Left hindlimb (tissue), 1 donor: ENCODE results near the gene DCLRE1A.
A peak's percentile ranks its signal among the peaks of the same experiment; 100 is the strongest.

Source experiments
- DNase-seq: peaks from one replicate; pipeline ENCODE4 v3.0.0-alpha.2; 2018

Gene DCLRE1A

DNA sequence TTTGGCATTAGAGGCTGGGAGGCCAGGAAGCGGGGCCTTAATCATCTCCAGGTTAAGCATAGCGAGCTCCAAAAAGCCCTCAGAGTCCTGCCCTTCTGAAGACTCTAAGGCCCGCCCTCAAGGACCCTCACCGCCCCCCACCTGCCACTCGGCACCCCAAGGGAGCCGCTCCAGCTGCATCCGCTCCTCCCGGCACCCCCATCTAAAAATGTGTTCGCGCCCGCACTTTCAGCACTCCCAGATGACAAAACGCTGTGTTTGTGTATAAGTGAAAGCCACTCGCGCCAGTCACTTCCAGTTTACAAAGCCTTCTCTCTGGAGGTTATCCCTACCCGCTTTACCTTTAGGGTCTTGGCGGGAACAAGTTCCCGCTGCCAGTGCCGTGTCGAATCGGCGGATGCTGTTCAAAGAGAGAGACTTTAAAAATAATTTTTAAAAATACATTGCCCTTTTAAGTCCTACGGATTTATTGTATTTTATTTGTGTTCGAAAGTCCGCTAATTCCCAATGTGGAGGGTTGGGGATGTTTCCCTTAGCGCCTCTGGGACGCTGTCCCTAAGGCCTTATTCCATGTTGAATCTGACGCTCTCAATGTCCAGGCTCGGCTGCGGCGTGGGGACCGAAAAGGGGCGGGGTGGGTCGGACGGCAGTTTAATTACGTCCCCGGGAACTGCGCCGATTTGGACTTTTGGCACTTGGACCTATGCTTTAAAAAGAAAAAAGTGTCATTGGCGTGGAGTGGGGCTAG is at the start of gene DCLRE1A, which contains the start of gene NHLRC2:
TSS of gene DCLRE1A (minus strand) at position 70 of the 748 bp plus-strand sequence. CDS start 900 bp downstream, outside the sequence.
TSS of gene NHLRC2 (plus strand) at position 649 of the 748 bp plus-strand sequence. CDS start 212 bp downstream, outside the sequence.
- DNase-seq: peak; percentile 86

DNA sequence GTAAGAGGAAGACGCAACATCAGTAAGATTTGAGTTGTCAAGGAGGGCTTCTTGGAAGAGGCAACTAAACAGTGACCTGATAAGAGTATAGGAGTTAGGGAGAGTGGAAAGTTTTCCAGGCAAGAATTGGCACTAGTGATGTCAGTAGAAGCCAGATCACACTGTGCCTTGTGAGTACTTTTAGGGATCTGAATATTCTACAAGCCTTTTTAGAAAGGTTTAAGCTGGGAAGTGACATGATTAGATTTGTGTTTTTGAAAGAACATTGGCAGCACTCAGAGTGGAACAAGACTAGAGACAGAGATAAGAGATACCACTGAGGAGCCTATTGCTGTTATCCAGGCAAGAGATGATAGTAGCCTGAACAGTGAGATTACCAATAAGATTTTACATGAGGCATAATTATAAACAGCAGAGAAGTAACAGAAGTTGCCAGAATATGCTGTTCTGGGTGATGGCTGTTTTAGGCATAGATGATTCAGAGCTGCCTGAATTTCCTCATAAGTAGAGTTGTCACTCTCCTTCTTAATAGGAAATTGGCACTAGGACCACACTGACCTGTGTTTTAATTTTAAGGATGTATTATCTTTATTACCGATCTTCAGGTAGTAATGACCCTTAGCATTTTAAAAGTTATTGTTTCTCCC is 46.2 kb upstream of the DCLRE1A start:
- DNase-seq: no peak

DNA sequence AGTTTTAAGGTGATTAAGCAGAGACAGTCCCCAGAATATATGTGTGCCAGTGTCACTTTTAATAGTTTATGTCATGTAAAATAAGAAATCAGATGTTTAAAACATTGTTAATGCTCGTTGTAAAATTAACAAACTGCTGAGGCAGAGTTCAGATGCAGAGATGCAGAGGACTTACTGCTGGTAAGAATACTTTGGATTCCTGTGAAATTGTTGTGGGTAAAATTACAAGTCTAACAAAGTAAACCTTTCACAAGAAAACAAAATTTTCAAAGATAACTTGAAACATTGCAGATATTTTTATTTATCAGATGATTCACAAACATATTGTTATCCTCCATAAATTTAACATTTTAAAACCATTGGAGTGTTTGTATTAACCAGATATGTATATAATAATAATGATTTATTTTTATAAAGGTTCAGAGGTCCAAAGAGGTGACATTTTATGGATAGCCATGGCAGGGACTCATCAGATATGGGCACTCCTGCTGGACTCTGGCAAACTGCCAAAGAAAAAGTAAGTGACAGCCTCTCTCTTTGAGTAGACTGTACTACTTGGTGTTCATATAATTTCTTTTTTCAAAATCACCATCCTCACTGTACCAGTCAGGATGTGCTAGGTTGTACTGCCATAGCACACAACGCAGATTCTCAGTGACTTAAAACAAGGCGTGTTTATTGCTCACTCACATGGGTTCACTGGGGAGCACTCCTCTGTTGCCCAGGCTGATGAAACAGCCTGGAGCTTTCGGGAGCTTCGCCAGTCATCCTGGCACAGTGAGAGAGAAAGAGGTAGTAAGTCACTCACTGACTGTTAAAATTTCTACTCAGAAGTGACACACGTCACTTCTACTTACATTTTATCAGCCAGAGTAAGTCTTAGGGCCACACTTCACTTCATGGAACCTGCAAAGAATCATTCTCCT is 44.1 kb upstream of the DCLRE1A start:
- no peak for DNase-seq

DNA sequence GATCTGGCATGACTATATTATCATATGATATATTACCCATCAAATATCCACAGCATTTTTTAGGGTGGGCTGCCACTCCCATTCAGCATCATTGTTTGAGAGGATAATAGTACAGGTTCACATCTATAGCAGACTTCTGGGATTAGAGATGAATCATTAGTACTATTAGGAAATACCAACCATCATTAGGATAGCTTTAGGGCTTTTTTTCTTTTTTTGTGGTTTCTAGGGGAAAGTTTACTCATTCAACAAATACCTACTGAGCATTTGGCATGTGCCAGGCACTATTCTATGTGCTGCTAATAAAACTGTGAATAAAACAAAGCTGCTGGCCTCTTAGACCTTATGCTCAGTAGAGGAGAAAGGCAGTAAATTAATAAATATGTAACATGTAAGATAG is 41.1 kb upstream of the DCLRE1A start:
- DNase-seq: no peak

DNA sequence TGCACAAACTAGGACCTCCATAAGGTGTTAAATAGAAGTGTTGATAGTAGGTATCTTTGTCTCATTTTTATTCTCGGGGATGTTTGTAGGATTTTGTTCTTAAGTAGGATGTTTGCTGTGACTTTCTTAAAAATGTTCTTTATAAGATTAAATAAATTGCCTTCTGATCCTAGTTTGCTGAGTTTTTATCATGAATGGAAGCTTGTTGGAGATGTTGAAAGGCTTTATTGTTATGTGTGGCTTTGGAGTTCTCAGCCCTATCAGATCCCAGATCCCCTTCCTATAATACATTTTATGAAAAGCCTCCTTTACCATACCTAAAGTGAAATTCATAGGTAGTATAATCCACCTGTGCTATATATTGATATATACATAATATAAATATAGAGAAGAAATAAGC is 40.7 kb upstream of the DCLRE1A start:
- no peak for DNase-seq

DNA sequence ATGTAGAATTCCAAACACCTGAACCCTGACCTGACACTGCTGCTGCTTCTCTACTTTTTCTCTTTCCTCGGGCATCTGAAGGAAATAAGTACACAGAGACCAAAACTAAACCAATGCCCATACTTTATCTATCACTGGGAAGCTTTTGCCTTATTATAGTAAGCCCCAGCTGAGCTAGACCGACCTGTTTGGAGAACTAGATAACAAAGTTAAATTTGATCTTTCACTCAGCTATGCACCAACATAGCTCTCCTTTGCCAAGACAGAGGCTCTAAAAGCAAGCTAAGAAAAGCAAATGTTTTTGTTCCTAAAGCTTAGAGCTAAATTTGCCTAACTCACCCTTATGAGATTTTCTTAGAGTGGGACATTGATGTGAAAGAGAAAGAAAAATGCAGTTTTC is 39.7 kb upstream of the DCLRE1A start:
- no peak for DNase-seq

DNA sequence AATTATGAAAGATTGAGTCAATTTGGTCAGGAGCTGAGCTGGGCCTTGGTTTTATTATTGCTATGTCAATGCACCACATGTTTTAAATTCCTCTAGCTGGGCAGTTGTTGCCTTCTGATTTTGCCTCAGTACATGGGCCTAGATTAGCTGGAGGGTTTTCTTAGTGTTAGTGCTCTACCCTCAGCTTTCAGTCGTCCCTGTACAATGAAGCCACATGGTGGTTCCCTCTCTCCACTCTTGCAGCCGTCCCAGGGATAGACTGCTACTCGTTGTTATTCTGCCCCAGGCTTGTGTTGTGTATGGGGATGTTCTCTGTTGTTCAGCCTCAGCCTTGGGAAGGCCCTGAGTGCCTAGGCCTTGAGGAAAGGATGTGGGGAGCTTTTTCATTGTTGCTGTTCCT is 37.6 kb upstream of the DCLRE1A start:
- no peak for DNase-seq

DNA sequence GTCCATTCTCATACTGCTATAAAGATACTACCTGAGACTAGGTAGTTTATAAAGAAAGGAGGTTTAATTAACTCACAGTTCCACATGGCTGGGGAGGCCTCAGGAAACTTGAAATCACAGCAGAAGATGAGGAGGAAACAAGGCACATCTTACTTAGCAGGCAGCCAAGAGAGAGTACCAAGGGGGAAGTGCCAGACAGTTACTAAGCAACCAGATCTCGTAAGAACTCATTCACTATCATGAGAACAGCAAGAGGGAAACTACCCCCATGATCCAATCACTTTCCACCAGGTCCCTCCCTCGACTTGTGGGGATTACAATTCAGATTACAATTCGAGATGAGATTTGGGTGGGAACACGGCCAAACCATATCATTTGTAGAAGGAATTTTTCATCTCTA is 36.9 kb upstream of the DCLRE1A start:
- no peak for DNase-seq

DNA sequence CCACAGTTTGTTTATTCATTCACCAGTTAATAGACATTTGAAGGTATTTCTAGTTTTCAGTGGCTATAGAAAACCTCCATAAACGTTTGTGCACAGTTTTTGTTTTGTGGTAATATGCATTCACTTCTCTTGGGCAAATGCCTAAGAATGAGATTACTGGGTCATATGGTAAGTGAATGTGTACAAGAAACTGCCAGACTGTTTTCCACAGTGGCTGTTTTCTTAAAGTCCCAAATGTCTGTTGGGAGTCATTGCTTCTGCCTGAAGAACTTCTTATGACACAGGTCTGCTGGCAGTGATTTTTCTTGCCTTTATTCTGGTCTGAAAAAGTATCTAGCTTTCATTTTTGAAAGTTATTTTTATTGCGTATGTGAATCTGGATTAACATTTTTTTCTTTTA is 36.0 kb upstream of the DCLRE1A start:
- DNase-seq: no peak

DNA sequence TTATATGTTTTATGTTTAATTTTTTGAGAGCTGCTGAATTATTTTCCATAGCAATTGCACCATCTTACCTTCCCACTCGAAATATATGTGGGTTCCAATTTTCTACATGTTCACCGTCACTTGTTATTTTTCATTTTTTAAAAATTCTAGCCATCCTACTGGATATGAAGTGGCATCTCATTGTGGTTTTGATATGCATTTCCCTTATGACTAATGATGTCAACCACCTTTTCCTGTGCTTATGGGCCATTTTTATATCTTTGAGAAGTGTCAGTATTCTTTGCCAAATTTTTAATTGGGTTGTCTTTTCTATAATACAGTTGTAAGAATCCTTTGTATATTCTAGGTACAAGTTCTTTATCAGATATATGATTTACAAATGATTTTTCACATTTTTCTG is 28.4 kb upstream of the DCLRE1A start:
- no peak for DNase-seq

DNA sequence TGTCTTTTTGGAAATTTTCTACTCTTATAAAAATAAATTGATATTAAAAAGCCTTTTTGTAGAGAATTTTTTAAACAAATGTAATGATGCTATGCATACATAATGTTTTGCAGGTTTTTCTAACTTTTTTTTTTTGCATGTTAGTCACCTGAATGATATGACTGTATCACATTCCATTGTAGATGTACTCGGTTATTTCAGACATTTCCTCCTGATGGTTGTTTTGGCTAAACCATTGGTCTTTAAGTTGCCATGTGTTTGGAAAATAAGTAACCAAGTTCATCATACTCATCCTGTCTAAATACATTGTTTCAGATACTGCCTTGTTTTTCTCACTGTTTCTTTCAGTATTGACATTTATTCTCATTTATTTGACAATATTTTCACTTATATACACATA is 26.4 kb upstream of the DCLRE1A start:
- DNase-seq: no peak

DNA sequence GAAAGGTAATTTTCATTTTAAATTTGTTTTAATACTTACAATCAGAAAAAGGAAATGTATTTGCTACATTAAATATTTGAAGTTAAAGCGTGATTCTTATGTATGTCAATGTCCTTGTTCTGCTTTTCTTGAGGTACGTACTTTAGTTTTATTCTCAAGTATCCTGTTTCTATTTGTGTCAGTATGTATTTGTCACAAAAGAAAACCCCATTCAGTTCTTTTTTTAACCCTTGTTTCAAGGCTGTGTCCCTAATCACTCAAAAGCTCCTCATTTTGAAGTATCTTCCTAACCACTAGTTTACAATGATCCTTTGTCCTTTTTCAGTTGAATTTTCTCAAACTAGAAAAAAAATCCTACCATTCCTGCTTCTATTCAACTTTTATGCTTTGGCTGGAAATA is 25.8 kb upstream of the DCLRE1A start:
- no peak for DNase-seq

DNA sequence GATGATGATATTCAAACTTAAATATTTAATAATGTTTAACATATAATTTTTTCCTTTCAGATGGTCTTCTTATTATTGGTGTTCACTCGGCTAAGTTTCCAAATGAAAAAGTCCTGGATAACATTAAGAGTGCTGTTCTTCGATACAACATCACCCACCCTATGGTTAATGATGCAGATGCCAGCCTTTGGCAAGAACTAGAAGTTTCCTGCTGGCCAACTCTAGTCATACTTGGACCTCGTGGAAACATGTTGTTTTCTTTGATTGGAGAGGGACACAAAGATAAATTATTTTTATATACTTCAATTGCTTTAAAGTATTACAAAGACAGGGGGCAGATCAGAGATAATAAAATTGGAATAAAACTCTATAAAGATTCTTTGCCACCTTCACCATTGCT is 22.6 kb upstream of the DCLRE1A start:
- no peak for DNase-seq

DNA sequence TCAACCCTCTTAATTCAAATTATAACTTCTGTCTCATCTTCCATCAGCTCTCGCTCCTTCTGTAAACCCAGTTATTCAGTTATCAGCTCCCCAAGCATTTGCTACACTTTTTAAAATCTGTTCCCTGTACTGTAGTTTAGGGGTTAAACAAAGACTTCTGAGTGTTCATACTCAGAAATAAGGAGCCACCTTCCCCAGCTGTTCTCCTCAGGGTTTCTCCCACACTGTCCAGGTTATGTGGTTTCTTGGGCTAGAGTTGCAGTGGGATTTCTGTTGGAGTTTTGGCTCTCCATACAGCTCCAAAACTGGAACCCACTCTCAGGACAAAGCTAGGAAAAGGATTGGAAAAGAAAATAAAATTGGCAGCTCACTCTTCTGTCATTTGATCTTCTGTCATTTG is 21.3 kb upstream of the DCLRE1A start:
- DNase-seq: no peak

DNA sequence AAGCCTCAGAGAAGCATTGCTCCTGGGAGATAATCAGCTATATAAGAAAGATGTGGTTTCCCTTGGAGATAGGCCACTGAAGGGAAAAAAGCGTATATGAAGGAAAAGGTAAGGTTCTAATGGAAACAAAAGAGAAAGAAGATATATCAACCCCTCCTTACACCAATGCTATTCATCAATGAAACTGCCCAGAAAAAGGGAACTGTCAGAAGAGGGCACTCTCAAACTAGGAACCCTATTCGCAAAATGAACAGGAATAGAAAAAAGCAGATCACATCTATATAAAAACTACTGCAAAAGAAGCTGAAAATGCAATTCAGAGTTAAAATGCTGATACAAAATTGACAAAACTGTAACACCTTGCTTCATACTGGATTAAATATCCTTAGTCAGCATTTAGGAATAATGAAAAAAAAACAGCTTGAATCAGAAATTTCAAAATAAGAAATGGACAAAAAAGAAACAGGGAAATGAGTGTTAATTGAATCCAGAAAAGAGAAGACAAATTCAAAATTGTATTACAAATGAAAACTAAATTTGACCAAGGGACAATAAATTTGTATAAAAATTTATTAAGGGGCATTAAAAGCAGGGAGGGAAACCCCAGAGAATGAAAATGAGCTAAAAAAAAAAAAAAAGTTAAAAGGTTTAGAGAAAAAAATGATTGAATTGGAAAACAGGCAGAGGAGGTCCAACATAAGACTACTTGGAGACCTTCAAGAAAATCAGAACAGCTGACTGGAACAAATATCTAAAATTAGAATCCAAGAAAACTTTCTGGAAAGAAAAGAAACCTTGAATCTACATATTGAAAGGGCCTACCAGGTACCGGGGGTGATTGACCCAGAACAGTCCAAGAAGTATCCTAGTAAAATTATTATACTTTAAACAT is 18.5 kb upstream of the DCLRE1A start:
- DNase-seq: no peak

DNA sequence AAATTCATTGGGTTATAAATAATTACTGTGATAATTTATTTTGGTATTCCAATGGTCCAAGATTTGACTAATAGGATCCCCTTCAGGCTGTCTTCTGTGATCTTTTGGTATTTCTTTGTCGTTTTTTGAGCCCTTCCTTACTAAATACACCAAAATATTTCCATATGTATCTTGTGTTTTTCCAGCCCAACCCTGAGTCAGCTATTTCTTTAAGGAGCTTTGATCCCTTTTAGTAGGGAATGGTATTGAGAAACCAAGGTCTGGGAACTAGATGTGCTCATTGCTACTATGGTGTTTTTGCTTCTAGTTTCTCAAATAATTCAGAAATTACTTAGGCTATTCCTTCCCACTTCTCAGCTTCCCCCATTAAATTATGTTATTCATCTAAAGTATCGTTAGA is 15.9 kb upstream of the DCLRE1A start:
- no peak for DNase-seq

DNA sequence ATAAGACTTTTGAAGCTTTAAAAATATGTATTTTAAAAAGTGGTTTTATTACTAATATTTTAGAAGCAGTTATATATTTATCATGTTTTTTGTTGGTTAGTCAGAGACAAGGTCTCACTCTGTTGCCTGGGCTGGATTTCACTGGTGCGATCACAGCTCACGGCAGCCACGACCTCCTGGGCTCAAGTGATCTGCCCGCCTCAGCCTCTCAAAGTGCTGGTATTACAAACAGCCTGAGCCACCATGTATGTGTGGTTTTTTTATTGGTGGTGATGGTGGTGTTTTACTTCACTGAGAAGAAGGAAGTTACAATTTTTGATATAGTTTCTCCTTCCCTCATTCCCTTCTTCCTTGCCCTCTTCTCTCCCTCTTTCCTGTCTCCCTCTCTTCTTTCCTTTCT is 14.0 kb upstream of the DCLRE1A start:
- no peak for DNase-seq

DNA sequence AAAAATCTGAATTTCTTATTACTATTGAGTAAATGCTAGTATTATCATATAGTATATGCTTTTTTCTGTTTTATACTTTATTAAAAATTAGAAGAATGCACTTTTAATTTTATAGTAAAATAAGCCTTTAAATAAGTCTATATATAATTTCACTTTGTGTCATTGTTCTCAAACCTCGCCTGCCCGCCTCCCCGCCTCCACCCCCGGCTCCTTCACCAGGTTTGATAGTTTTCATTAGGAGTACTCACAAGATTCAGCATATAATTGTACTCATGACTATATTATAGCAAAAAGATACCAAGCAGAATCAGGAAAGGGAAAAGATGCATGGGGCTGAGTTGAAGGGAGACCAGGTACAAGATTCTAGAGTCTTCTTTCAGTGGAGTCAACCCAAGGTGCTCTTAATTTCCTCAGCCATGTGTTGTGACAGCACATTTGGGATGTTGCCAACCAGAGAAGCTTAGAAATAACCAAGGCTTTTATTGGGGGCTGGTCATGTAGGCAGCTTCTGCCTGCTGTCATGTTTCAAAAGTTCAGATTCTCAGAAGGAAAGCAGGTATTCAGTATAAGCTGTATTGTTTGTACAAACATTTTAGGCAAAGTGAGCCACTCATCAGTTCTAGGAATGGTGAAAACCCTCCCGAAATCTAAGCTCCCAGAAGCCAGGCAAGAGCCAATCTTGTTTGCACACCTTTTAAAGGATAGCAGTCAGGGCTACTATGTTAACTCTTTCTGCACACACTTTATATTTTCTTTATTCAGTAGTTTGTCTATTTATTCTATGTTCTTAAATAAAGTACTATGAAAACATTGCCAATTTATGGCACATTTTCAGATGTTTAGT is 12.9 kb upstream of the DCLRE1A start:
- DNase-seq: no peak

DNA sequence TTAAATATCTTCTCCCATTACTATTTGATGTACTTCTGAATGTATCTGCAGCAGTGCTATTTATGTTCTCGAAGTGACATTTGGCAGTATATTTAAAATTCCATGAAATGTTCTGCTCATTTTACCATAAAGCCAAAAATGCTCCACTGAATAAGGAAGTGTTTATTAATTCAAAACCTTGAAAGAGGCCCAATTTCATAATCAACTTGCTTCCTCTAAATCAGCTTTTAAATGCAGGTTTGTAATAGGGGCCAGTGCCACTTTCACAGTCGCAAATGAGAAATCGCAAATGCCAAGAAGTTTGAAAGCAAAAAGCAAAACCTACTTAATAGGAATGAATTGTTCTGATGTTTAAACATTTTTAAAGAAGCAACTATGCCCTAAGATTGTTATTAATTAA is 12.0 kb upstream of the DCLRE1A start:
- DNase-seq: no peak

DNA sequence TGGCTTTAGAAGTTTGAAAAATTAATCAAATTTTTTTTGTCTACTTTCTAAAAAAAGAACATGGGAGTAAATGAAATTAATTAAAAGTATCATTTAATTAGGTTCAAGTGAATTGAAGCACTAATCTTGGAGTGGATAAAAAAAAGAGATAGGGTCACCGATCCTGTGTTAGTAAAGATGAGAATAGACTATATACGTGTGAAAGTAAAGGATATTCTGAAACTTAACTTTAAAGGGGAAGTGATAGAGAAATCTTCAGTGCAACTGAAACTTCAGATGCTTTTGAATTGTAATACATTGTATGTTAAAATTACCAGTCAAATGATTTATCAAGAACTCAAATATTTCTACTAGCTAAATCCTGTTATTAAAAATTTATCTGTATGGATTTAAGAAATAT is 5.4 kb upstream of the DCLRE1A start:
- no peak for DNase-seq

DNA sequence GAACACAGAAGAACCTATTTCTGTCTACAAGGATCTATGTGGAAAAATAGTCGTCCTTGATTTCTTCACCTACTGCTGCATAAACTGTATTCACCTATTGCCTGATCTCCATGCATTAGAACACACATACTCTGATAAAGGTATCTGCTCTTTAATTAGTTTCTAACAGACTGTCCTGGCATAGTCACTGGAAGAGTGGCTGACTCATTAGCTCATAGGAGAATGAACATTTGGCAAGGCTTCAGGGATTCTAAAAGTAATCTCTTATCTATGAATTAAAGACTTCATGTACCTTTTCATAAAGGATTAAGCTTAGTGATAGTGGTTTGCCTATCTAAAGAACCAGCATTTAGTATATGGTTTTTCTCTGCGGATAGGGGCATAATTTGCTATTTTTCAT is 4.7 kb upstream of the DCLRE1A start:
- DNase-seq: no peak

DNA sequence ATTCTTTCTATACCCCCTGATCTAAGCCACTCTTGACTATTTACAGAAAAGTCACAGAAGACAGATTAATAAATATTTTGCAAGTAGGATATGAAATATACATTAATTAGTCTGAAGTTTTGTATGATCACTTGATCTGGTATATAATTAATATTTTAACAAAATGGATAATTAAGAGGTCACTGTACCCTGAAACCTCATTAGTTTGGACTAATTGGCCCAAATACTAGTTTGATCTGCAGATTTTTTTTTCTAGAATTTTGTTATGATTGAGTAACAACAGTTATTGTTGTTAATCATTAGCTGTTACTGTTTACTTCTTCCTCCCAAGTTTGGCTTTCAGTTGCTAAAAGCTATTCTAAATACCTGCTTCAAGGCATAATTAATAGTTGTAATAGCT is 3.3 kb upstream of the DCLRE1A start:
- no peak for DNase-seq
